ENCODE data around the gene FRMD6.

The FRMD6 gene

DNA sequence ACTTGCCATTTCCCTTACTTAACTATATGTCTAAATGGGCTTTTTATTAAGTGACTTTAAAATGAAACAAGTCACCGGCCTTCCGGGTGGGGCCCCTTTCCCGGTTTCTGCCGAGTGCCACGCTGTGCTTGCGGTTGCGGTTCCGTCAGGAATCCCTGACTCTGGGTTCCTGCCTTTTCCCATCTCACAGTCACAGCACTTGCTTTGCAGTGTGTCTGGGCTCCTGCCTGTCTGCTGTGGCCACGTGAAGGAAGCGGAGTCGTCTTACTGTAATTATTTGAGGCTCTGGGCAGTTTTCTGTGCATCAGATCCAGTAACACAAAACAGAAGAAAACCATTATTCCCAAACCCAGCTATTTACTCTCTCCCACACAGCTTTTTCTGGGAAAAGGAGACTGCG lies 44.0 kb upstream of the FRMD6 start:
- intact Hi-C loops (cut with DNase I; ENCODE audit: low total_unique reads) = no loop called here
- peak overlapping the region in 1 of 2 donors; percentile 5 for H3K4me3 ChIP-seq

DNA sequence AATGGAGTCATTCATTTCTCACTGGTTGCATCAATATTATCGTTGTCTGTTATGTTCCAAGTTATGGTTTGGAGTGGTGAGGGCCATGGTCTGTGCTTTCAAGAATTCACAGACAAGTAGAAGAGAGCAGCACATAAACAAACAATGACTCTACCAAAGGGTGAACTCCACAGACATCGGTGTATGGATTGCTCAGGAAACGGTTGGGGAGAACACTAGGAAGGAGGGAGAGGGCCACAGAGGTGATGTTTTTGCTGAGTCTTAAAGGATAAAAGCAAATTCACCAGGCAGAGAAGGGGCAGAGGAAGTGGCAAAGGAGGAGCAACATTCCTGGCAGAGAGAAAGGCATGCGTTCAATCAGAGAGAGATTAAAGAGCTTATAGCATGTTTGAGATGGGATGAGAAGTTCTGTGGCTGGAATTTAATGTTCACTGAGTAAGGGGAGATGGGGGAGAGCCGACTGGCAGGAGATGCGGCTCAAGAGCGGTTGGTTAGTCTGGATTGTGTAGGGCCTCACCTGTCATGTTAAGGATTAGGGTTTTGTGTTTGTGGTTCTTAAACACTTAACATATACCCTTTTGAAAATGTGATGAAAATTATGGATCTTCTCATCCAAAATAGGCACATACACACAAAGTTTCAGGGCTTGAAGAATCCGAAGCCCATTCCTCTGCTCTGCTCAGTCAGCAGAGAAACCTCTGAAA lies 42.3 kb upstream of the FRMD6 start:
- intact Hi-C loops (cut with DNase I; ENCODE audit: low total_unique reads) = no loop called here
- H3K9me3 ChIP-seq = no peaks in the 10 kb centered on the region
- H3K27ac ChIP-seq = no peak overlapping the region
- H3K27me3 ChIP-seq = no peaks in the 10 kb centered on the region
- DNase-seq = no peak
- H3K4me3 ChIP-seq = no peak overlapping the region
- no peaks in the 10 kb centered on the region for H3K36me3 ChIP-seq
- TF ChIP-seq, protein P1, sequence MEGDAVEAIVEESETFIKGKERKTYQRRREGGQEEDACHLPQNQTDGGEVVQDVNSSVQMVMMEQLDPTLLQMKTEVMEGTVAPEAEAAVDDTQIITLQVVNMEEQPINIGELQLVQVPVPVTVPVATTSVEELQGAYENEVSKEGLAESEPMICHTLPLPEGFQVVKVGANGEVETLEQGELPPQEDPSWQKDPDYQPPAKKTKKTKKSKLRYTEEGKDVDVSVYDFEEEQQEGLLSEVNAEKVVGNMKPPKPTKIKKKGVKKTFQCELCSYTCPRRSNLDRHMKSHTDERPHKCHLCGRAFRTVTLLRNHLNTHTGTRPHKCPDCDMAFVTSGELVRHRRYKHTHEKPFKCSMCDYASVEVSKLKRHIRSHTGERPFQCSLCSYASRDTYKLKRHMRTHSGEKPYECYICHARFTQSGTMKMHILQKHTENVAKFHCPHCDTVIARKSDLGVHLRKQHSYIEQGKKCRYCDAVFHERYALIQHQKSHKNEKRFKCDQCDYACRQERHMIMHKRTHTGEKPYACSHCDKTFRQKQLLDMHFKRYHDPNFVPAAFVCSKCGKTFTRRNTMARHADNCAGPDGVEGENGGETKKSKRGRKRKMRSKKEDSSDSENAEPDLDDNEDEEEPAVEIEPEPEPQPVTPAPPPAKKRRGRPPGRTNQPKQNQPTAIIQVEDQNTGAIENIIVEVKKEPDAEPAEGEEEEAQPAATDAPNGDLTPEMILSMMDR (IDR thresholded peaks at IDR 0.05) = no peak
- peaks cover 0 to 4% (median 0%) of the 10 kb centered on the region in 4 donors for H3K4me1 ChIP-seq

More for the DNA sequence above, 44.0 kb upstream of the FRMD6 start:
- DNase-seq = no peak
- Histone ChIP-seq H3K27me3 (no peaks in the 10 kb centered on the region), H3K4me1 (peaks cover 0 to 4% (median 0%) of the 10 kb centered on the region in 4 donors), H3K36me3 (no peaks in the 10 kb centered on the region), H3K27ac (no peak overlapping the region), H3K9me3 (no peaks in the 10 kb centered on the region)
- TF ChIP-seq, protein P1 (IDR thresholded peaks at IDR 0.05) = no peak

DNA sequence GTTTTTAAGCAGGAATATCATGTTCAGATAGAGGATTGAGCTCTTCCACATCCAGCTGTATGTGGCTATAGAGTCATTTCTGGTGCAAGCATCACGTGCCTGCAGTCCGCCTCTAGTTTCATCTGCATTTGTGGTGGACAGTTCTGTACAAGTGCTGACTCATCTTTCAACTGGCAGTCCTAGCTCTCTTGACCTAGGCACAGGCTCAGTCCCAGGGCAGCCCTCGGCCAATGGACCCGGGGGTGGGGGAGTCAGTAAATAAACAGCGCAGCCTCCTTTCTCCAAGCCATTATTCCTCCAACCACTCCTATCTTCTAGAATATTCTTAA lies 41.8 kb upstream of the FRMD6 start:
- Histone ChIP-seq H3K9me3 (no peaks in the 10 kb centered on the region), H3K27me3 (no peaks in the 10 kb centered on the region), H3K4me1 (peaks cover 0 to 4% (median 0%) of the 10 kb centered on the region in 4 donors), H3K4me3 (no peak overlapping the region), H3K27ac (no peak overlapping the region), H3K36me3 (no peaks in the 10 kb centered on the region)
- TF ChIP-seq, protein P1 (IDR thresholded peaks at IDR 0.05) = no peak
- intact Hi-C loops (cut with DNase I; ENCODE audit: low total_unique reads) = no loop called here
- DNase-seq = no peak

DNA sequence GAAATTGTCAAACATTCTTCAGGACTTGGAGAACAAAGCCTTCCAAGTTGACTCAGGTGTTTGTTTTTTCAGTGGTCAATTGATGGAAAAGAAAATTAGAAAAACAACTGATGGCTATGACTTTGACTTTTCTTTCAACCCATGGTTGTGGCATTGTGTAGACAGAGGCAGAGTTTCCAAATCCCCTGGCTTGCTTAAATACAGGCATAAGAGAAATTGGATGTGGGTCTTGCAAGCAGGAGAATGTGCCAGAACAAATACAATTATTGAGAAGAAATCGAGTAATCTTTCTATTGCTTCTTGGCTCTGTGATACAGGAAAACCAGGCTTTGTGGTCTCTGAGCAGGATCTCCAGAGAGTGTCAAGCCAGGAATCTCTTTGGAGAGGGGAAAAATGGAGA lies 40.9 kb upstream of the FRMD6 start:
- Histone ChIP-seq H3K4me3 (no peak overlapping the region), H3K9me3 (no peaks in the 10 kb centered on the region), H3K27ac (no peak overlapping the region), H3K27me3 (no peaks in the 10 kb centered on the region), H3K36me3 (no peaks in the 10 kb centered on the region), H3K4me1 (peaks cover 0 to 4% (median 0%) of the 10 kb centered on the region in 4 donors)
- intact Hi-C loops (cut with DNase I; ENCODE audit: low total_unique reads) = no loop called here
- TF ChIP-seq, protein P1 (IDR thresholded peaks at IDR 0.05) = no peak
- no peak for DNase-seq

DNA sequence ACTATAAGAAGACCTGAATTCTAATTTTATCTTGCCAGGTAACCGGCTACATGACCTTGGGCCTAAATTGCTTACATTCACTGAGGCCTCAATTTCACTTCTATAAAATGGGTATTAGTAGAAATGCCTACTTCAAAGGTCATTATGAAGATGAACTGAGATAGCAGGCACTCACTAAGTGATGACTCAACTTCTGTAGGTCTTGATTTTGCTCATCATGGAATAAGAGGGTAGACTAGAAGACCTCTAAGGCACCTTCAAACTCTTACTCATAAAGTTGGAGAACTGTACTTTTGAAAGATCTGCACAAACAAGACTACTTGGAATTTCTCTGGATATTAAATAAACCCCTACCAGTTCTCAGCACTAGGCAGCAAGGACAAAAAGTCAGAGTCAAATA lies 39.3 kb upstream of the FRMD6 start:
- intact Hi-C loops (cut with DNase I; ENCODE audit: low total_unique reads) = no loop called here
- no peaks in the 10 kb centered on the region for H3K36me3 ChIP-seq
- no peak for DNase-seq

More for the DNA sequence above, 39.3 kb upstream of the FRMD6 start:
- Histone ChIP-seq H3K4me3 (no peak overlapping the region), H3K27ac (no peak overlapping the region), H3K27me3 (no peaks in the 10 kb centered on the region), H3K4me1 (peaks cover 0 to 11% (median 4%) of the 10 kb centered on the region in 4 donors), H3K9me3 (no peaks in the 10 kb centered on the region)
- TF ChIP-seq, protein P1 (IDR thresholded peaks at IDR 0.05) = no peak
